ENCODE measurements around the gene PPFIBP2.

The PPFIBP2 gene

GRCh38 chr11:7577291-7578190 lies 63.7 kb downstream of the PPFIBP2 start:
- DNase-seq (ENCODE audit: low read depth, low spot score), result peak; percentile 62

GRCh38 chr11:7578276-7578955 lies 64.6 kb downstream of the PPFIBP2 start:
- no peak for DNase-seq (ENCODE audit: low read depth, low spot score)

DNA sequence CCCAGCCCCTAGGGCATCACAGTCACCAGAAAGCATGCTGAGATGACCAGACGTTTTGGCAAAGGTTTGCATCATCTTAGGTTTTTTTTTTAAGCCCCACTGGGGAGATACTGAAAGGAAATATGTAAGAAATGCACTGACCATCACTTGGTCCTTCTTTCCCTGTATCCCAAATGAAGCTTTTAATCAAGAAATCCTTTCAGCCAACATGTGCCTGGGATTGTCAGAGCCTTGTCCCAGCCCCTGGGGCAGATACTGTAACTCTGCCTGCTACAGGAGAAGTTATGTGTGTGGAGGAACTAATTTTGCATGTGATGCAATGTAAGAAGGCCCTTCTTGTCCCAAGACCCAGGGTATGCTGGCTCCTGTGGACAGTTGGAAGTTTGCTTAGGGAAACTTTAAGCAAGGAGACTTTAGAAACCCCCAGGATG lies 65.6 kb downstream of the PPFIBP2 start:
- no peak for DNase-seq (ENCODE audit: low read depth, low spot score)

GRCh38 chr11:7581021-7581590 lies 67.3 kb downstream of the PPFIBP2 start:
- no peak for DNase-seq (ENCODE audit: low read depth, low spot score)

DNA sequence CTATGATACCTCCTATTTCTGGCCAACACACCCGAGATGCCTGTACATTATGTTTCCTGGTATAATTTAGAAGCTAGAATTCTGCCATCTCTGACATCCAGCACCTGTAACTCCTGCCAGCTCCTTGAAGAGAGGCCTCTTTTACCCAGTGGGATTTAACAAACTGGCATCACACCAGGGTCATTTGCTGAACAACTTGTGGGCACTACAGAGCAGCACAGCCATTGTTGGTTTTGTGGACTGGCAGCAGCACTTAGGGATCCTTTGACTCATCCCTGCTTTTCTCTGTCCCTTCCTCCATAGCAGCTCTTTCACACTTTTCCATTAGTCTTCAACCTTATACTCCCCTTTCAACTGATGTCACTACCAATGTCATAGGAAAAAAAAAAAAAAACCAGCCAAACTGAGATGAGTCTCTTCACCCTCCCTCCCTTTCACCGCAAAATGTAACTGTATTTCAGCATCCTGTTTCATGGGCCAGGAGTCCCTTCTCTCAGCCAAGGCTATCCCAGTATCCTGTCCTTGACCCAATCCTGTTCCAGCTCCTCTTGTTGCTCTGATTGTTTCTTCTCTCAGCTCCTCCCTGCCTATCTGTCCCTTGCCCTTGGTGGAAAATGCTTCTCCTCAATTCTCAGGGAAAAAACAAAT lies 68.7 kb downstream of the PPFIBP2 start:
- DNase-seq (ENCODE audit: low read depth, low spot score), result no peak

DNA sequence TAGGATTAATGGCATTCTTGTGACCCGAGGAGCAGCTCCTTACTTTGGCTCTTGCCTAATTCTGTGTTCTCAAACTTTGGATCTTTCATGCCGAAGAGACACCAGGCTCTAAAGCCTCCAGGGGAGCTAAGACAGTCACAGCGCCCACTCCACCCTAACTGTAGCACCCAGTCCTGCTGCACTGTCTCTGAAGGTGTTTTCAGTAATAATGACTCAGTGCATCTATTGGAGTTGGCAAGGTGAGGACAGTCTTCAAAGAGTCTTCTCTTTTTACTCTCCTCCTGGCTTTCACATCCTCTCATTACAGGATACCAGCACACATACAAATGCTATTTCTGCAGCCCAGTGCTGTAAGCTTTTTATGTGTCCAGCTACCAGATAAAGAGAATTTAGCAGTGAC lies 69.4 kb downstream of the PPFIBP2 start:
- DNase-seq (ENCODE audit: low read depth, low spot score), result no peak

DNA sequence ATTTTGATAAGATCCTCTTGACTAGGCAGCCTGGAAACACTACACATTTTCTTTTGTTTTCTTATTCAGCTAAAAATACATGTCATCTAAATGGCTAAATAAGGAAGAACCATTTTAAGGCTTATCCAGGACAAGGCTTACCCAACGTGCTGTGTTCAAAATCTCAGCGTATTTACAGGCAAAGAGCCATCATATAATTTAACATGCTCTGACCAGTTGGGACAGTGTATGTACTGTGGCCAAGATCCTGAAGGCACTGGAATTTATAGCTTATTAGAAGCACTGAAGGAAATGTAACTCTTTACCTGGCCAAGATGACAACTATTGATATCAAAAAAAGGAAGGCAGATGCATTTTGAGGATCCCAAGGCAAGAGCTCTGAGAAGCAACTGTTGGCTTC lies 71.1 kb downstream of the PPFIBP2 start:
- no peak for DNase-seq (ENCODE audit: low read depth, low spot score)

- DNase-seq (ENCODE audit: low read depth, low spot score), result no peak
These were observed 72.0 kb downstream of the PPFIBP2 start for GRCh38 chr11:7585816-7586215.

DNA sequence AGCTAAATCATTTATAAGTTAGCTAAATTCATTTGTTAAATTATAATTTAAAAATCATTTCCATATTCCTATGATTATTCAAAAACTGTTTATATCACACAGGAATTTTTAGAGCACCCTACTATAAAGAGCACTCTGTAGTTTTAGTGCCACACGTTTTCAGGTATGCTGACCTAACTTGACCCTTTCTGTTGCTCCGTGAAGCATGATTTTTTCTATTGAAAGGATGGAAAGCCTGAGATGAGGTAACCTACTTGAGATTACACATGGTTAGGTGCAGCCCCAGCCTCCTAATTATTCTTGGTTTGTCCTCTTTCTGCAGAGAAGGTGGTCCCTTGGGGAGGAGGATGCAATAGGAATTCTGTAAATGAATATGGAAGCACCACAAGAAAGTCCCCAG lies 72.6 kb downstream of the PPFIBP2 start:
- DNase-seq (ENCODE audit: low read depth, low spot score), result no peak

DNA sequence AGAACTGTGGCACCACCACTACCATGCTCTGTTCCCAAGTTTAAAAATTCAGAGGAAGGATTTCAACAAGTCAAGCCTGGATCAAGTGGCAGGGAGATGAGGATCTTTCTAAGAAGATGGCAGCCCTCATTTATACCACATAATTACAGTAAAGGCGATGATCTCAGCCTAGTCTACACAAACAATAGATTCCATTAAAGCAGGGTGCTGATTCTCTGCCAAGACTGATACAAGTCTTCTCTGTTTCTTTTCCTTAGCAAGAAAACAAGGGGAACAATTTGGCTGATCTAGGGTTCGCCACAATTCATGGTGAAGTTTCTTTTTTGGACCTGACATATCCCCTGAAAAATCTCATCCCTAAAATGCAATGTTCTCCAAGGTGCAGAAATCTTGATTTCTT lies 73.9 kb downstream of the PPFIBP2 start:
- no peak for DNase-seq (ENCODE audit: low read depth, low spot score)

DNA sequence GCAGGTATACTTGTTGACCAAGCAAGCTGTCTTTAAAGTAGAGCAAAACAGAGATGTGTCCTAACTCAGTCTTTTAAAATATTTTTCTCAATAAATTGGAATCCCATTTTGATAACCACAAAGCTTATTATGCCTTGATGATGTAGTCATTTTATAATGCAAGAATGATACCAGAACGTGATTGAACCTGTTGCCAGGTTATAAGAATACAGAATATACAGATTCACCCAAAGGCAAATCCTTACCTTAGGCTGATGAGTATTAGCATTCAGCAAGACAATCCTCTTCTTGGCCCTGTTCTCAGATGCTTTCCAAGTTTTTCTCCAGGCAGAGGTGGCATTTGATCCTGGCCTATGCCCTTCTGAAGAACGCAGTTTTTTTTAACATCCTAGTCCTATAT lies 76.1 kb downstream of the PPFIBP2 start:
- DNase-seq (ENCODE audit: low read depth, low spot score), result no peak

GRCh38 chr11:7590529-7590928 lies 76.7 kb downstream of the PPFIBP2 start:
- DNase-seq (ENCODE audit: low read depth, low spot score), result no peak

DNA sequence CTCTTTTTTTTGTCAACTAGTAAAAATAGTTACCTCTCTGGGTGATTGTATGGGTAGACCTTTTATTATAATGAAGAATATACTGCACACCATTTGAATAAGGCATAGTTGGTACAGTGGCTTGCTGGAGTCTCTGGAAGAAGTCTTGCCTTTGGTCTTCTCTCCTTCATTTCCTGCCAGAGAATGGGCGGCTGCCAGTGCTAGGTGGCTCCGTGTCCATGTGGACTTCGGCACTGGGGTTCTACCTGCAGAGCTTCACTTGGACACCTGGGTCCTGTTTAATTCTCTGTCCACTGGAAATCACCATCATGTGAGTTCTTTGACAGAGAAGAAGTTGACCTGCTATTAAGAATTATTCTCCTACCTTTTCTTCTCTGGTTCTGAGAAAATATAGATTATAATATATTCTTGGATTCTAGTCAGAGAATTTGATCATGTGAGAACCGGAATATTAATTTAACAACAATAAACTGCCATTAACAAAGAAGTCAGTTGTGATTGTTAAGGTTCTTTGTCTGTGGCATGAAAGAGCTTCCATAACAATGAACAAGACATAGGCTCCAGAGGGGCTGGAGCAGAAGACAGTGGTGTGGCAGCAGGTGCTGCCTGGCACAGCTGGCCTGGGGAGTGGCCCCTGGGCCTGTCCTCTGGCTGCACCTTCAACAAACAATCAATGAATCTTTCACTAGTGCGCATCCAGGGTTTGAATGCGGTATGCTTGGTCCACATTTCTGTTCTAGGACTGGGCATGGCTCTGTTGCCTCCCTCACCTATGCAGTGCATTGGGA lies 77.5 kb downstream of the PPFIBP2 start:
- DNase-seq (ENCODE audit: low read depth, low spot score), result no peak

GRCh38 chr11:7591987-7592386 lies 78.2 kb downstream of the PPFIBP2 start:
- no peak for DNase-seq (ENCODE audit: low read depth, low spot score)

- DNase-seq (ENCODE audit: low read depth, low spot score), result no peak
These were observed 78.9 kb downstream of the PPFIBP2 start for GRCh38 chr11:7592711-7593110.

DNA sequence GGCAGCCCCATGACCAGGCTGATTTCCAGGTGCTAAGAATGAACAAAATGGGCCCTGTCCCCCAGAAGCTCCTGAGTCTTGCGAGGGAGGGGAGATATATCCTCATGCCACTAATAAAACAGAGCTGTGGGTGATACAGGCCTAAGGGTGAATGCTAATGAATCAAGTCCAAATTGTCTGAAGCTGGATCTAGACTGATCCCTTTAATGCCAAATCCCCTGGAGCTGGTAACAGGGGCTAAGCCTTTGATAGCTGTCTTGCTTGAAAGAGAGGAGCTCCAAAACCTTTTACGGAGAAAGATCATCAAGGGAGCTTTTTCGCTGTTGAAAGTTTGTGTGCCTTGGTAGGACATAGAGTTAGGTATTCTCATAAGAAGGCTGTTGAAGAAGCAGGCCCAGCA lies 79.7 kb downstream of the PPFIBP2 start:
- peak; percentile 34 for DNase-seq (ENCODE audit: low read depth, low spot score)

DNA sequence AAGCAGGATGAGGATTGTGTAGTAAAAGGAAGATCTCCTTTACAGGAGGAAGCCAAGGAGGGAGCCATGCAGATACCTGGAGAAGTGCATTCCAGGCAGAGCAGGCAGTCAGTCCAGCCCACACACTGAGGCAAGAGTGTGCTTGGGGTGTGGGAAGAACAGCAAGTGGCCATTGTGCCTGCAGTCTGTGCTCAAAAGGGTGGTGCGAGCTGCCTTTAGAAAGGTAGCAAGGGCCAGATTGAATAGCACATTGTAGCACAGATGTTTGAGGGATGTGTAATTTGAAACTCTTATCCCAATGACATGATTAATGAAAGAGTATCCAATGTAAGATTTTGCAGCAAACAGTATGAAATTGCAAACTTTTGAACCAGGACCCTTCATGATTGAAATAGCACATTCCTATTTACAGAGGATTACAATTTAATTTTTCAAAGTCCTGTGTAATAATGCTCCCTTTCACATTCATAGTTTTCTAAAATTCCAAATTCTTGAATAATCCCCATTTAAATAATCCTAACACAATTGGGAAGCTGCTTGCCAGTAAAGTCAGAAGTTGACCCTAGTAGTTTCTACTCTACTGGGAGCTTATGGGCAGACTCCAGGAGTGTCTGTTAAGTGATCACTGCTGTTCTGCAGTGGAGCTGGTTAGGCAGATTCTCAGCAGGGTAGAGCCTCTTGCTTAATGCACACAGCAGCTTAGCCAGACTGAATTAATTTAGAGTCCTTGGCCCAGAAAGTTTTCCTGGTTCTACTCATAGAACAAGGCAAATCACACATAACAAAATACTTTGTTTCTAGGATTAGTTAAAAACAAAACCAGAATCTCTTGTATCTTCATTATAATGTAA lies 81.4 kb downstream of the PPFIBP2 start:
- DNase-seq (ENCODE audit: low read depth, low spot score), result peak; percentile 26

GRCh38 chr11:7595951-7596350 lies 82.2 kb downstream of the PPFIBP2 start:
- no peak for DNase-seq (ENCODE audit: low read depth, low spot score)

- peak; percentile 30 for DNase-seq (ENCODE audit: low read depth, low spot score)
These were observed 83.2 kb downstream of the PPFIBP2 start for GRCh38 chr11:7596975-7597391.

DNA sequence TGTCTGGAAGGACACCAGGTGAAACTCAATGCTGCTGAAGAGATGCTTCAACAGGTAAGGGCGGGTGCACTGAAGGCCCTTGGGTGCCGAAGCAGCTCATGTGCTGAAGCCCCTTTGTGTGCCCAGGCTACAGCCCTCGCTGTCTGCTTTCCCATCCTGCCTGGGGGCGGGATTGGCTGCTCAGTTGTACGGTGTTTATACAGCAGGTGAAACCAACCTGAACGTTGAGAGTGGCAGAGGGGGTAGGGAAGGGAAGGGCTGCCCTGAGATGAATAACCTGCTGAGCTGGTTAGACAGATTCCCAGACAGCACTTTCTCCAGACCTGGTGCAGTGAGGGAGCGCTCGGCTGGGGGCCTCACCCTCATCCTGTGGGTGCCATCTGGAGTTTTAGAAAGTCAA lies 83.8 kb downstream of the PPFIBP2 start:
- peak; percentile 79 for DNase-seq (ENCODE audit: low read depth, low spot score)
